GM12878 (cell line): ENCODE data around the gene LIMS2. TPM values are rescaled to one million over a fixed set of nuclear protein-coding genes. Genes with fewer than 3 reads are reported as not detected.

Experiments used
- ATAC-seq: fragments of 200-7000 bp; cut with Tn5 transposase; 3 replicates; pipeline ENCODE4 v1.9.1; 2020; ENCODE audit warnings: mild to moderate bottlenecking, moderate library complexity
- BruUV-seq: library from RNA; stranded (reverse); fragments of 400-500 nt; replicated peaks from 2 replicates; lab custom pipeline; 2021; lab: Mats Ljungman, UMichigan
- CTCF ChIA-PET: fragments of 300-600 bp; sonication (Branson Sonifier 250); formaldehyde crosslinking; extraction: SDS; loops from one replicate; lab custom pipeline; 2021; ENCODE audit warnings: inconsistent platforms; lab: Yijun Ruan, JAX
- POLR2A ChIA-PET: fragments of 350-600 bp; formaldehyde crosslinking; extraction: SDS; loops from one replicate; lab custom pipeline; 2021; ENCODE audit warnings: inconsistent platforms; lab: Charles Lee
- RAD21 ChIA-PET: fragments of 300-600 bp; sonication (Branson Sonifier 250); formaldehyde crosslinking; loops from one replicate; lab custom pipeline; 2023; ENCODE audit warnings: antibody characterized with exemption; ENCODE audit not compliant: unreplicated experiment; lab: Charles Lee
- SMC1A ChIA-PET: fragments of 300-600 bp; sonication (Branson Sonifier 250); formaldehyde crosslinking; loops from one replicate; lab custom pipeline; 2023; ENCODE audit not compliant: unreplicated experiment, uncharacterized antibody; lab: Charles Lee
- DNase-seq: peaks from one replicate; pipeline ENCODE4 v3.0.0-alpha.2; 2011; ENCODE audit warnings: low read depth, low spot score
- FAIRE-seq: peaks from 3 replicates; lab custom pipeline; 2011; peaks lifted over from hg19 to GRCh38; lab: Jason Lieb, UNC
- H2AFZ ChIP-seq: 2 replicates; pipeline ENCODE4 v1.6.0; 2011; ENCODE audit warnings: low read depth, low read length, control low read depth; ENCODE audit not compliant: control insufficient read depth
- H3K27ac ChIP-seq: 2 replicates; pipeline ENCODE4 v1.5.1; 2011; ENCODE audit warnings: control low read depth; ENCODE audit not compliant: control insufficient read depth, insufficient read depth
- H3K27me3 ChIP-seq, 2 experiments: replicated peaks in 1 of 2; 2 replicates each; pipeline versions ENCODE4 v1.6.0 to v1.6.1; 2011; ENCODE audit warnings: low read length in 1 of 2; ENCODE audit not compliant: control insufficient read depth in 2 of 2, insufficient read depth in 2 of 2
- H3K36me3 ChIP-seq, 2 experiments: 2 replicates each; pipeline ENCODE4 v1.5.1; 2011; ENCODE audit warnings: low read length in 1 of 2; ENCODE audit not compliant: control insufficient read depth in 2 of 2, insufficient read depth in 2 of 2
- H3K4me1 ChIP-seq: 2 replicates; pipeline ENCODE4 v1.6.1; 2011; ENCODE audit warnings: mild to moderate bottlenecking, low read length, moderate library complexity, mixed read lengths; ENCODE audit not compliant: control insufficient read depth, insufficient read depth
- H3K4me2 ChIP-seq: 2 replicates; pipeline ENCODE4 v1.6.0; 2011; ENCODE audit warnings: control low read depth; ENCODE audit not compliant: control insufficient read depth, insufficient read depth
- H3K4me3 ChIP-seq: fragments of 200-600 bp; sonication (generic); 2 replicates; pipeline ENCODE4 v1.5.1; 2016
- H3K79me2 ChIP-seq: 2 replicates; pipeline ENCODE4 v1.6.0; 2011; ENCODE audit warnings: low read length; ENCODE audit not compliant: control insufficient read depth, insufficient read depth
- H3K9ac ChIP-seq: 2 replicates; pipeline ENCODE4 v1.8.0; 2011; ENCODE audit warnings: low read length, control low read depth, mixed read lengths; ENCODE audit not compliant: control insufficient read depth, insufficient read depth
- H3K9me3 ChIP-seq: replicated peaks from 3 replicates; pipeline ENCODE4 v1.5.1; 2011; ENCODE audit warnings: mild to moderate bottlenecking, low read length; ENCODE audit not compliant: control insufficient read depth, insufficient read depth
- H4K20me1 ChIP-seq: 2 replicates; pipeline ENCODE4 v1.6.0; 2011; ENCODE audit not compliant: control insufficient read depth, insufficient read depth
- CEBPB ChIP-seq, 2 experiments: fragments of 150-350 bp in 1 of 2; IDR thresholded peaks; 2 replicates each; pipeline ENCODE4 v1.6.1; 2012 to 2014; ENCODE audit warnings: low read depth in 2 of 2, low read length in 2 of 2, borderline replicate concordance in 1 of 2, inconsistent platforms in 1 of 2
- CHD2 ChIP-seq: IDR thresholded peaks from 2 replicates; pipeline ENCODE4 v1.6.1; 2011; ENCODE audit warnings: low read depth, low read length, improper control_type of control experiment, borderline replicate concordance
- CUX1 ChIP-seq: IDR thresholded peaks from 2 replicates; pipeline ENCODE4 v1.6.1; 2012; ENCODE audit warnings: improper control_type of control experiment, low read depth, low read length; ENCODE audit not compliant: insufficient replicate concordance
- ETV6 ChIP-seq, 2 experiments: fragments of 450-650 bp in 1 of 2; IDR thresholded peaks in 1 of 2; conservative IDR thresholded peaks in 1 of 2; 2 replicates each; pipeline ENCODE4 v1.6.1; 2014; ENCODE audit warnings: antibody characterized with exemption in 1 of 2, borderline replicate concordance in 1 of 2, low read depth in 1 of 2, mild to moderate bottlenecking in 1 of 2, moderate library complexity in 1 of 2
- IRF4 ChIP-seq: IDR thresholded peaks from 2 replicates; pipeline ENCODE4 v1.6.1; 2011; ENCODE audit warnings: low read depth, low read length
- PAX5 ChIP-seq: IDR thresholded peaks from 2 replicates; pipeline ENCODE4 v1.6.1; 2011; ENCODE audit warnings: low read depth, low read length, borderline replicate concordance
- POLR2A ChIP-seq: IDR thresholded peaks from 2 replicates; pipeline ENCODE4 v1.6.1; 2011; ENCODE audit warnings: low read depth, mild to moderate bottlenecking, low read length
- ZNF622 ChIP-seq: fragments of 450-650 bp; IDR thresholded peaks from 2 replicates; pipeline ENCODE4 v1.6.1; 2017; ENCODE audit warnings: mild to moderate bottlenecking, inconsistent platforms
- WGBS: methylation state at CpG from one replicate; pipeline ENCODE4 v1.1.6; 2016; ENCODE audit warnings: low lambda C conversion rate; ENCODE audit not compliant: insufficient replicate concordance, insufficient coverage; ENCODE audit errors: missing lambda C conversion rate; 5-methylcytosine and 5-hydroxymethylcytosine counted together
- in situ Hi-C: fragments of 300-500 bp; cut with MboI; formaldehyde crosslinking; loops from 9 replicates; pipeline ENCODE4 v1.14.3; 2018; ENCODE audit warnings: mixed read lengths
- intact Hi-C: fragments of 100-400 bp; cut with micrococcal nuclease; formaldehyde crosslinking; loops from one replicate; pipeline ENCODE4 v1.14.2; 2022; ENCODE audit not compliant: unreplicated experiment
- polyA plus RNA-seq, 11 experiments: library from polyadenylated mRNA; depleted of rRNA in 4 of 11; unstranded in 6 of 11; stranded (reverse) in 5 of 11; fragments of >200 nt; fragmentation: Nextera tagmentation in 4 of 11; fragmentation: Illumina TruSeq in 1 of 11; extraction: Ambion mirVana in 4 of 11; extraction: Trizol in 1 of 11; gene quantifications; 1 replicate in 1 of 11; 2 replicates in 10 of 11; pipeline versions ENCODE4 v1.2.1 to v1.2.3, GENCODE V29; 2011 to 2016; ENCODE audit warnings: inconsistent platforms in 2 of 11, missing spikeins in 2 of 11, low read depth in 1 of 11
- total RNA-seq, 4 experiments: library from RNA; depleted of rRNA in 3 of 4; stranded (reverse); fragments of >200 nt in 3 of 4; fragmentation: Illumina TruSeq in 1 of 4; extraction: Trizol in 1 of 4; gene quantifications; 2 replicates each; pipeline versions ENCODE4 v1.2.1 to v1.2.3, GENCODE V29; 2013 to 2021
- TF ChIP-seq, protein P1 (sequence below): fragments of 150-350 bp; IDR thresholded peaks from 2 replicates; pipeline ENCODE4 v1.6.1; 2016; ENCODE audit warnings: low read depth, low read length
- TF ChIP-seq, protein P2 (sequence below): fragments of 450-650 bp; IDR thresholded peaks from 2 replicates; pipeline ENCODE4 v1.6.1; 2017; ENCODE audit warnings: borderline replicate concordance

Gene LIMS2
- total and polyA plus RNA-seq, 10 of the 15 experiments (the other 5 are each of a cell fraction or from before 2014, with no cell fraction given) = 0.06 to 0.81 (median 0.16) TPM; not detected in 2

- BruUV-seq = no TSS peak
- ChIA-PET POLR2A (interaction anchor here (0.5 kb wide), 1 partner anchor 317 kb away, joined by 4 read pairs; no protein-coding TSS in a partner anchor), CTCF (interaction anchor here (0.5 kb wide), 1 partner anchor 61 kb away, joined by 3 read pairs; no protein-coding TSS in a partner anchor), SMC1A (no interaction called here), RAD21 (no interaction called here)
- no peaks in the 10 kb centered on the region for H3K9me3 ChIP-seq
- no peak overlapping the region for H2AFZ ChIP-seq
- ATAC-seq = no peak
- no peak overlapping the region for H3K9ac ChIP-seq
- H3K4me1 ChIP-seq = peaks cover 17% of the 10 kb centered on the region
- WGBS = 83% methylated on average over 31 of the region's 33 CpGs
- no peak for FAIRE-seq
- no peak for DNase-seq
- in situ Hi-C loops = no loop called here
- no peaks in the 10 kb centered on the region for H4K20me1 ChIP-seq
- H3K79me2 ChIP-seq = no peaks in the 10 kb centered on the region
- H3K27ac ChIP-seq = no peak overlapping the region
- H3K4me2 ChIP-seq = no peak overlapping the region
- intact Hi-C loops = loop anchor here (5.0 kb wide), 1 partner anchor 39 kb away; no protein-coding TSS in a partner anchor
- no peaks in the 10 kb centered on the region for H3K36me3 ChIP-seq
- no peaks in the 10 kb centered on the region for H3K27me3 ChIP-seq
- H3K4me3 ChIP-seq = no peak overlapping the region
- TF ChIP-seq, protein P1, sequence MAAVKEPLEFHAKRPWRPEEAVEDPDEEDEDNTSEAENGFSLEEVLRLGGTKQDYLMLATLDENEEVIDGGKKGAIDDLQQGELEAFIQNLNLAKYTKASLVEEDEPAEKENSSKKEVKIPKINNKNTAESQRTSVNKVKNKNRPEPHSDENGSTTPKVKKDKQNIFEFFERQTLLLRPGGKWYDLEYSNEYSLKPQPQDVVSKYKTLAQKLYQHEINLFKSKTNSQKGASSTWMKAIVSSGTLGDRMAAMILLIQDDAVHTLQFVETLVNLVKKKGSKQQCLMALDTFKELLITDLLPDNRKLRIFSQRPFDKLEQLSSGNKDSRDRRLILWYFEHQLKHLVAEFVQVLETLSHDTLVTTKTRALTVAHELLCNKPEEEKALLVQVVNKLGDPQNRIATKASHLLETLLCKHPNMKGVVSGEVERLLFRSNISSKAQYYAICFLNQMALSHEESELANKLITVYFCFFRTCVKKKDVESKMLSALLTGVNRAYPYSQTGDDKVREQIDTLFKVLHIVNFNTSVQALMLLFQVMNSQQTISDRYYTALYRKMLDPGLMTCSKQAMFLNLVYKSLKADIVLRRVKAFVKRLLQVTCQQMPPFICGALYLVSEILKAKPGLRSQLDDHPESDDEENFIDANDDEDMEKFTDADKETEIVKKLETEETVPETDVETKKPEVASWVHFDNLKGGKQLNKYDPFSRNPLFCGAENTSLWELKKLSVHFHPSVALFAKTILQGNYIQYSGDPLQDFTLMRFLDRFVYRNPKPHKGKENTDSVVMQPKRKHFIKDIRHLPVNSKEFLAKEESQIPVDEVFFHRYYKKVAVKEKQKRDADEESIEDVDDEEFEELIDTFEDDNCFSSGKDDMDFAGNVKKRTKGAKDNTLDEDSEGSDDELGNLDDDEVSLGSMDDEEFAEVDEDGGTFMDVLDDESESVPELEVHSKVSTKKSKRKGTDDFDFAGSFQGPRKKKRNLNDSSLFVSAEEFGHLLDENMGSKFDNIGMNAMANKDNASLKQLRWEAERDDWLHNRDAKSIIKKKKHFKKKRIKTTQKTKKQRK = no peak
- no peak for TF ChIP-seq IRF4
- TF ChIP-seq, protein P2, sequence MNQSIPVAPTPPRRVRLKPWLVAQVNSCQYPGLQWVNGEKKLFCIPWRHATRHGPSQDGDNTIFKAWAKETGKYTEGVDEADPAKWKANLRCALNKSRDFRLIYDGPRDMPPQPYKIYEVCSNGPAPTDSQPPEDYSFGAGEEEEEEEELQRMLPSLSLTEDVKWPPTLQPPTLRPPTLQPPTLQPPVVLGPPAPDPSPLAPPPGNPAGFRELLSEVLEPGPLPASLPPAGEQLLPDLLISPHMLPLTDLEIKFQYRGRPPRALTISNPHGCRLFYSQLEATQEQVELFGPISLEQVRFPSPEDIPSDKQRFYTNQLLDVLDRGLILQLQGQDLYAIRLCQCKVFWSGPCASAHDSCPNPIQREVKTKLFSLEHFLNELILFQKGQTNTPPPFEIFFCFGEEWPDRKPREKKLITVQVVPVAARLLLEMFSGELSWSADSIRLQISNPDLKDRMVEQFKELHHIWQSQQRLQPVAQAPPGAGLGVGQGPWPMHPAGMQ = no peak
- TF ChIP-seq POLR2A = no peak
- TF ChIP-seq ETV6 (conservative IDR thresholded peaks at IDR 0.05 in 1 of 2, IDR thresholded peaks at IDR 0.05 in 1 of 2; ENCODE audit: borderline replicate concordance in 1 of 2, low read depth in 1 of 2) = no peak
- TF ChIP-seq PAX5 = no peak
- TF ChIP-seq ZNF622 = no peak
- no peak for TF ChIP-seq CEBPB (IDR thresholded peaks at IDR 0.05; ENCODE audit: borderline replicate concordance in 1 of 2, low read depth in 2 of 2, low read length in 2 of 2)
- TF ChIP-seq CHD2 = no peak
- TF ChIP-seq CUX1 = no peak
Measured at GRCh38 chr2:127636248-127637235, 38.8 kb downstream of the LIMS2 start.
